T1000 (cell line): ENCODE measurements around the gene ACTBL2.
"Not testable (repeated sequence)": the region's sequence is repeated elsewhere in the genome, so short reads cannot be mapped to it uniquely, and the experiment has no call there.

Source experiments
- DNase-seq: peaks from one replicate; lab custom pipeline; 2025; ENCODE audit warnings: mixed read lengths; lab: John Stamatoyannopoulos, UW

Gene ACTBL2

DNA sequence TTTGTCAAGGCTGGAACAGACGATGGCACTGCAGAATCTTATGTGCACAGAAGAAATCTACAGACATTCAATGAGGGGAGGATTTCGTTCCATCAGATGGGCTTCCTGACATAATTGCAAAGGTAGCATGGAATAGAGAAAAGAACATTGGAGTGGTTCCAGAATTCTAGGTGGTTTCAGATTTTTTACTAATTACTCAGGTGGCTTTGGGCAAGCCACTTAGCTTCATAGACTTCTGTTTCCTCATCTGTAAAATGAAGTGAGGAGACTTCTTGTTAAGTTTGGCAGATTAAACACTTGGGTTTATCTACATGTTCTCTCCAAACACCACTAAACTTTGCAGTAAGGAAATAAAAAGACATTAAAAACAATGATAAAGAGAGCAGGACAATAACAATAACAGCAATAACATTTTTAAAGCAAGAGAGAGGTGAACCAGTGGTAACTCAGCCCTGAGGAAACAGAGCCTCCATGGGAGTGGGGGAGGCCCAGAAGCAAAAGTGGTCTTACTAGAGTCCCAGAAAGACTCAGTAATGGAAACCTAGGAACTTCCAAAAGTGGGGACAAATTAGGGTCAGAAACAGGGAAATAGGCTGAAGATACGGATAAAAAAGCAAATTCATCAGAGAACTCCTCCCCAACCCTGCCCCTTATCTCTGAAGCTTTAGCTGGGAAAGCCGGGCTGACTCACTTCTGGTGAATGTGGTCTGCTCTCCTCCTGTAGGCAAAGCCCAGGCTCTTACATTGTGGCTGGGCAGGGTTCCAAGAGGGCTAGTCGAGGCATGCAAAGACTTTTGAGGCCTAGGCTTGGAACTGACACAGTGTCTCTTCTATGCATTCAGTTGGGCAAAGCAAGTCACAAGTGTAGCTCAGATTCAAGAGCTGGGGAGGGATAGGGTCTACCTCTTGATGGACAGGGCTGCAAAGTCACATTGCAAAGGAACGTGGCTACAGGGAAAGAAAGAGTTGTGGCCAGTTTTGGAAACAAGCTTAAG is 11.8 kb upstream of the ACTBL2 start:
- DNase-seq, result peak; percentile 71

DNA sequence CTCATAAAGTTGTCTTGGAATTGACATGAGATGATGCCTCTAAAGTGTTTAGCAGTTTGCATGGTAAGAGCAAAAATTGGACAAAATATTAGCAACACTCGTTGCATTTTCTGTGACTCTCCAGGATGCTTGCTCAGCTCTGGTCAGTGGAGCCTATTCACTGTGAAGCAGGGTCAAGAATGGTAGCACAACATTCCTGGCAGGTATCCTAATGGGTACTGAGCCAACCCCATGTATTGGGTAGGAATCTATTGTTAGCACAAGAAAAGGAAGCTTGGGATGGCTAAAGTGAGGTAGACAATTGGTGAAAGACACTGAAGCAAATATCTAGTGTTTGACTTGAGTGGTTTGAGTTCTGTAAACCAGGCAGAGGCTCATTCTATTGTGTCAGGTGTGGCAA is 10.4 kb upstream of the ACTBL2 start:
- DNase-seq, result no peak

DNA sequence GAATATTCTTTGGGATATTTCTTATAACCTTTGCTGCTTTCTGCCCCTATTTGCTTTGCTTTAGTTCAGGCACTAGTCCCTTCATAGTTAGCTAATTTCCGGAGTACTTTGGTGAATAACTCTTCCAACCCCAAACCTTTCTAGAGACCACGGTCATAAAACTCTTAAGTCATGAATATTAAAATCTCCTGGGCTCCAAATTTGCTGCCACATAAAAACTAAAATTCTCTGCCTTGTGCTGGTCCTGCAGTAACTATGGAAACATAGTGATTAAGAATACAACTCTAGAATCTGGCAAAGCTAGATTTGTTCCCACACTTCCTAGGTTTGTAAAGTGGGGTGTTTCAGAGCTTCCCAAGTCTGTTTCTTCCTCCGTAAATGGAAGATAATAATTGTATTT is 10.0 kb upstream of the ACTBL2 start:
- DNase-seq, result no peak

DNA sequence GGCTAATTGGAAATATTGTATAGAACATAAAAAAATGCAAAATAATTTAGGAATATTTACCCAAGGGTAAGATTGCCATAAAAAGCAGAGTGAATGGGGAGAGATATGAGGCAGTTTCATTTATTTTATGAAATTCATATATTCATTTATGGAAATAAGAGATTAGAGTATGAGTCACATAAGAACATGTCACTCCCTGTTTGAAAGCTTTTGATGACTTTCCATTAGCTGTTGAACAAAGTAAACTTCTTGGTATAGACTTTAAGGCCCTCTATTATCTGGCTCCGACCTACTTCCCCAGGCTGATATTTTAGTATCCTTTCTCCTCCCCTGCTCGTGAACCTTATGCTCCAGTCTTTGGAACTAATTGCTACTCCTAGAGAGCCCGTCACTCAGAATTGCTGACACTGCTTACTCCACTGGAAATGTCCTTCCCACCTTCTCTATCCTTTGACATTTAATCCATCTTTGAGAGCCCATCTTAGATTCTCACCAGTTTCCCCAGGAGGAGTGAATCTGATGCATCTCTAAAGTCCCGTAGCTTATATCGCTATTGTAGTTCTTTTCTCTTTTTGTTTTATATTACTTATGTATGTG is 8.9 kb upstream of the ACTBL2 start:
- DNase-seq, result no peak

DNA sequence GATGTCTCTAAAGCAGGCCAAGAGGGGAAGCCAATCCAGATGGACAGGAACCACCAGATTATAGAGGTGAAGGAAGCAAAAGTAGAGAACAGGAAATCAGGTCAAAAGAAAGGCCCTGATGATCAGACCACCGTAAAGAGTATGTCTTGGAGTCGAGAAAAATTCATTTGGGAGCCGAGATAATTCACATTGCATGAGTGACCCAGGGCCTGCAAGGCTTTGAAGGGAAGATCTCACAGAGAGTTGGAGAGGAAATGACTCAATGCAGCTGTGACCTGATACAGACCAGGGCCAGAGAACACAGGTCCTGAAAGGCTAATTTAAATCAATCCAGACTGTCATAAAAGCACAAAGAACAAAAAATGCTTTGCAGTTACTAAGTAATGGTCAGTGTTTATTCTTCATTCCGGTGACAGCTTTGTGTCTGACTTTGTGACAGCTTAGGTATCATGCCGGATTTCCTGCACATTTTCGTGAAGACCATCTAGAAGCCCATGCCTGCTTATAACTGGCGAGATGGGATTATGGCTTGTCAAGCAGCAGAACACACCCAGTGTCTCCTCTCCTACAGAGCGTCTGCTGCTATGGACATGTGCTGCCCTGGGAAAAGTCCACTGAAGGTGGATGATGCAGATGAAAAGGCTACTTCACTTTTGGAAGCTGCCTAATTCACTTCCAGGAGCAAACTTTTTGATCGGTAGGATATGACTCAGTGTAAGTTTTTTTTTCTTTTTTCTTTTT is 5.8 kb upstream of the ACTBL2 start:
- no peak for DNase-seq

DNA sequence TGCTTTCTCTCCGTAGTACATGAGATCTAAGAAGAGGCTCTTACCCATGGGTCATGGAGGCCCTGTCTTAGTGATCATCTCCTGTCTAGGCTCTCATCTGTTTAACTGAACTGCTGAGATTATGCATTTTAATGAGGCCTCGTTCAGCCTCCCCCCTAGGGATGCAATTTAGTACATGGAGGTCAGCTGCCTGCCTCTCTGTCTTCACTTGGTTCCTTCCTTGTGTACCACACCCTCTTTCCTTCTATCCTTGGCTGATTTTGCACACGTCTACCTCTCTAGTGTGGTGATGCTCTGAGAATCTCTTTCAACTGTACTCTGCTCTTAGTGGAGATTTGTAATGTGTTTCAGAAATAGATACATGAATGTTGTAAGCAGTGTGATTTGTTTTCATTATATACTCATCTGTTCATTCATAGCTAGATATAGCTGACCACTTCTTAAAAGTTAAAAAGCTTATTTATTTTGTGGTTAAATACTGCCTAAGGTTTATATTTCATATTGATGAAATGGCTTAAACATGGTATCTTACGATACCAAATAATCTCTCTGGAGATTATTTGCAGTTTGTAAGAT is 3.5 kb upstream of the ACTBL2 start:
- DNase-seq, result no peak

DNA sequence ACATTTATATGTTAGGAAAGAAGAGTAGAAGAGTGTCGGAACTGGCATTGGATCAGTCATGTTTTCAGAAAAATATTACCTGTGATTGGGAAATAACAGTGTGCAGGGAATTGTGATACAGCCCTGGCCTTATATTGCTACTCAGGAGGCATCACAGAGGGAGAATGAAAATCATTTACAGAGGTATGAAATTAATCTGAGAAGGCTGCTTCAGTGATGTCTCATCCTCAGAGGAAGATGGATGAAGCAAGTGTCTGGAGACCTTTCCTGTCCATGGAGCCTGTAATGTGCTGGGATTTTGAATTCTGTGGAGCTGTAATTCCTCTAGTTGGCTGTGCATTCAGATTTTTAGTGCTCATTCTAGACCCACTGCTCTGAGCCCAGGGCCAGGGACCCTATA is 3.8 kb downstream of the ACTBL2 start:
- DNase-seq, result no peak

DNA sequence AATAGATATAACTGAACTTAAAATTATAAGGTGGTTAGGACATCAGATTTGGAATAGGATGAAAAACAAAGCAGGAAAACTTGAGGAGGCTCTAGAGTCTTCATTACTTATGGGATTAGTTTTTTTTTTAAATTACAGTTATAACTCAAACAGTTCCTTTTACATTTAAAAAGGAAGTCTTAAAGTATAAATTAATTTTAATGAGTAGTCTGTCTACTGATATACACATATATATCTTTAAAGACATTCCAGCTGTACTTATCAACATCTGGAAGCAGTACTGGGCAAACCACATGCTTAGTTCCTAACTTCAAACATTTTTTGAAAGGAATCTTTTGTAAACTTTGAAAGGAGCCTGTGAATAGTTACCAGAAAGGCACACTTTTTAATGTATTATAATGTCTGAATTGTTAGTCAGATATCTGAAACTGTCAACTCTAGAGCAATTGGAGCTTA is 6.0 kb downstream of the ACTBL2 start:
- no peak for DNase-seq

DNA sequence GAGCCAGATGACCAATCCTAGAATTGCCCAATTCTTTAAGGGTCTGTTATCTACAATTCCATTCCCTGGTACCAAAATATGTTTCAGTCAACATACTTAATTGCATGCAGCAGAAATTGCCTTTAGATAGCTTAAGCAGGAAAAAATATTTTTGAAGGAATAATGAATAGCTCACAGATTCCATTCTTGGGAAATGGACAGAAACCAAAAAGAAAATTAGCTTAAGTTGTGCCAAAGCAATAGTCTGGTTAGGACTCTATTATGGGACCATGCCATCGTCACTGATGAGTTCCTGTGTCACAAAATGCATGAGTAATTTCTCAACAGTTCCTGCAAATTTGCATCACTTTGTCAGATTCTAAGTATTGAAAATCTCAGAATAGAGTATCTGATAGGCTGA is 12.3 kb downstream of the ACTBL2 start:
- no peak for DNase-seq

DNA sequence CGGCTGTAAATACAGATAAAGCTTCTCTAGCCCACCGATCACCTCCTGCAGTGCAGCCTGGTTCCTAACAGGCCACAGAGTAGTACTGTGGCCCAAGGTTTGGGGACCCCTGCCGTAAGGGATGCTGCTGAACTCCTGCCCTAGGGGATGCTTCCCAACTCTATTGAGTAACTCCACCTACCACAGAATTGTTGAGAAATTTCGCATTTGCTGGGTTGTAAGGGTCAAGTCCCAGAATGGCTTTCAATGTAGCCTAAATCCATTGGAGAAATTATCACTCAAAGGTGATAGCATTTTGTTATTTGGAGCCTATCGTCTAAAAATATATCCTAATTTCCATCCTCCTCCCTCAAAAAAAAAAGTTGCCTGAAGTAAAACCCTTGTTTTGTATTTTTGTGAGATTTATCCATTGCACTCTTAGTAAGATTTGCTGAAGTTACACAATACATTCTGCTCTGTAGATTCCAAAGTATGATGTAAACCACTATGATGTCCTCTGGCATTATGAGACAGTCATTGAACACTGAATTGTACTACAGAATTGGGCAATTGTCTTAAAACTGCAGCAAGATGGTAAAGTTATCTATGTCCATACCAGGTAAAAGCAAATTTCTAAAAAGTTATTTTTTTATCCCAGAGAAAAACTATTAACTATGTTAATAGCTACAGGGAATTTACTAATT is 14.0 kb downstream of the ACTBL2 start:
- DNase-seq, result no peak

DNA sequence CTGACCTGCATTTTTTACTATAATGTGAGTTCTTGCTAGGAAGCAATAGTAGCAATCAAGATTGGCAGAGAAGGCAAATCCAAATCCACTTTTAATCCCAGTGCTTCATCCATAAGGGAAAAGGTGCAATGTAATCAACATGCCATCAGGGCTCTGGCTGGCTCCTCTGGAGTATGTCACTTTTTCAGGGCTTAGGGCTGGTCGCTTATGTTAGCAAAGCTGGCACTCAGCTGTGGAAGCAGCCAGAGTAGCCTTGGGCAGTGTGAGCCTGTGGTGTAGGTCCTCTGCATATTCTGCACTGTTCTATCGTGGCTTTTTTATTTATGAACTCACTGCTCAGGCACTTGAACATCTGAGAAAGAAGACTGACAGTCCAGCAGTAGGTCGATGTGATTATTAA is 16.1 kb downstream of the ACTBL2 start:
- DNase-seq, result no peak

DNA sequence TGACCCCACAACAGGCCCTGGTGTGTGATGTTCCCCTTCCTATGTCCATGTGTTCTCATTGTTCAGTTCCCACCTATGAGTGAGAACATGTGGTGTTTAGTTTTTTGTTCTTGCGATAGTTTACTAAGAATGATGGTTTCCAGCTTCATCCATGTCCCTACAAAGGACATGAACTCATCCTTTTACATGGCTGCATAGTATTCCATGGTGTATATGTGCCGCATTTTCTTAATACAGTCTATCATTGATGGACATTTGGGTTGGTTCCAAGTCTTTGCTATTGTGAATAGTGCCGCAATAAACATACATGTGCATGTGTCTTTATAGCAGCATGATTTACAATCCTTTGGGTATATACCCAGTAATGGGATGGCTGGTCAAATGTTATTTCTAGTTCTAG is 22.6 kb downstream of the ACTBL2 start:
- not testable (repeated sequence) for DNase-seq

DNA sequence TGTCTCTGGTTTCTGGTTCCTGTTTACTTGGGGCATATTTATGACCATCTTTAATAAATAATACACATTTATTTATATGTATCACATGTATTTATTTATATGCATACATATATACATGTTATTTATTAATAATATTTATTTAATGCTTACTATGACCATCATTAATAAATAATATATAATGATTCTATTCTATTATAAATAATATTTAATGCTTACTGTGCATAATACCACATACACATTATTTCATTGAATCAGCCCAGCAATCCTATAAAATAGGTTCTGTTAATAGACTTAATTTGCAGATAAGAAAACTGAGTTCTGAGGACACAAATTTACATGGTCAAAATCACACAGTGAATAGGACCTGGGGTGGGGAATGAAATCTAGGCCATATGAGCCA is 24.2 kb downstream of the ACTBL2 start:
- DNase-seq, result no peak

DNA sequence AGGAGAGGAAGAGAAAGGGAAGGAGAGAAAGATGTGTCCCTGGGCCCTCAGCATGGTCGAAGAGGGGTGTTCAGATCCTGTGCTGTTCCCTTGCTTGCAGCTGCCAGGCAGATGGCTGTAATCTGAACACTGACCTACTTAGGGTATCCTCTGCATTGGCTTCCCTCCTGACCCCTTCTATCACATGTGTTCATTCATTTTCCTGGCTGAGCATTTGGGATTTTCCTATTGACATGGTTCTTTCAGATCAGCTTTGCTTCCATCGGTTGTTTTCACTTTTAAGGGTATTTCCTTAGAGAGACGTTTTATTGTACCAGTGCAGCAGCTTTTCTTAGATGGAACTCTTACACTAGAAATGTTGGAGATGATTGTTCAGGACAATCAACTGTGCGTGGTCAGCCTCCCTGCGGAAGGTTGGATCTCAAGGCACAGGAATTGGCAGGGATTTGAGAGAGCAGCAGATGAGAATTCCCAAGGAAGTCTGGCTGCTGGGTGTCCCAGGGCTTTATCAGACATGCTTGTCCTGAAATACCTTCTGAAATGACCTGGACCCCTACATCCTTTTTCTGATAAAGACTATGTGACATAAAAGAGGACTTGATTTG is 26.0 kb downstream of the ACTBL2 start:
- DNase-seq, result no peak

DNA sequence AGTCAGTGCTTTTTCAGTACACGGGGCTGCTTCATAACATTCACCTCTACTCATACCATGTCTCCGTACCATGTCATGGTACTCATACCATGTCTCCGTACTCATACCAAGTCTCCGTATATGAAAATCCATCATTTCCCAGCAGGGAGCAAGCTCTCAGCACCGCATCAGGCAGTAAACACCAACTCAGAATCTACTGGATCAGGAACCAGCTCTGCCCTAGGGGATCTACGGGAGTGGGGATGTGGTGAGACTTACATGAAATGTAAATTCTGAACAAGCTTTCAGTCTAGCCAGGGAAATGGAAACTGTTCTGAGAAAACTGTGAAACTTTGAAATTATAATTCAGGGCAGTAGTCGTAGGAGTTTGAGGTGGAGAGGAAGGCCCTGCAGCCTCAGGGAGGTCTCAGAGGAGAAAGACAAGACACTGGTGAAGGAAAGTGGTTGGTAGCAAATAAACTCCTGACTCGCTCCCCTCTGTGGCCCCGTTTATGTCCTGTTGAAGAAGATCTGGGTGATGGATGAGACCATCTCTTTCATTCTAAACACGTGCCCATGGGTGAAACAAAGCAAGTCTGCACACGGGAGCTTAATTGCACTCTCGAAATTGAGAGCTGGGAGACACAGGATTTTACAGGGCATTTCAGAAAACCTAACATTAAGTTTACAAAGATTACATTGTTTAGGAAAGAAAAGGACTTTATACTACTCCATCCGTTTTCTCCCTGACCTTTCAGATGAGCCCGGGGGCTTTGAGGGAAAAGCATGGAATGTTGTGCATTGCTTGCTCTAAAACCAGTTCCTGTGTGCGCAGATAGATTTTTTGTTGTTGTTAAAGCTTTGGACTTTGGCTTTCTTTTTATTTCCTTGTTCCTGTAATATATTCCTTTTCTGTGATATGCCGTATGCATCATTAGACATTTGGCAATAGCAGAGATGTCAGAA is 26.8 kb downstream of the ACTBL2 start:
- no peak for DNase-seq

DNA sequence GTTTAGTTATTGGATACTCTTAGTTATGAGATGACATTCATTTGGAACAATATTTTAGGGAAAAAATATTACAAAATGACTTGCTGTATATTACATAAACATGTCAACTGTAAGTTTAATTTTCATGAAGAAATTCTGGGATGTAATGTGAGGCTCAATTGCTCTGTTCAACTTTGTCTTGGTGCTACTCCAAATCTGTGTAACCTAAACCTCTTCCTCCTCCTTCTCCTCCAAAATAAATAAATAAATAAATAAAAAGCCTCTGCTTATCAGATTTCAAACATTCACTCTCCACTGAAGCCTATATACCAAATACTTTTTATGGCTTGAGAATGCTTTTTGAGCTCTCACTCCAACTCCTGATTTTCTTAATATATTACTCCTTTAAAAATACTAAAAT is 27.7 kb downstream of the ACTBL2 start:
- no peak for DNase-seq

DNA sequence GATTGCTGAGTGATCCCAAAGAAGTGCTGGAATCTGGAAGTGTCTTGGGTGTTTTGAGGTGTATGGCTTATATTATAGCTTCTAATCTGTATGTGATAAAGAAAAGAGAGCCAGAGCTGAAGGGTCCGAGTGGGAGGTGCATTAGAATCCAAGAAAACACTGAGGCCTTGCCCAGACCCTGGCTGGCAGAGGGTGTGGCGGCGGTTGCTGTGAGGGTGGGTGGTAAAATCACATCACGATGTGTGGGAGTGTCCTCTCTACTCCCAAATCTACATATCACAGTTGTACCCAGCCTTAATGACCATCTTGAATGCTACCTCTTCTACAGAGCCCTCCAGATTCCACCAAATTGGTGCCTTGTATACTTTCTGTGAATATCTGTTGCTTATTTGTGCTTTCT is 28.9 kb downstream of the ACTBL2 start:
- DNase-seq, result no peak

DNA sequence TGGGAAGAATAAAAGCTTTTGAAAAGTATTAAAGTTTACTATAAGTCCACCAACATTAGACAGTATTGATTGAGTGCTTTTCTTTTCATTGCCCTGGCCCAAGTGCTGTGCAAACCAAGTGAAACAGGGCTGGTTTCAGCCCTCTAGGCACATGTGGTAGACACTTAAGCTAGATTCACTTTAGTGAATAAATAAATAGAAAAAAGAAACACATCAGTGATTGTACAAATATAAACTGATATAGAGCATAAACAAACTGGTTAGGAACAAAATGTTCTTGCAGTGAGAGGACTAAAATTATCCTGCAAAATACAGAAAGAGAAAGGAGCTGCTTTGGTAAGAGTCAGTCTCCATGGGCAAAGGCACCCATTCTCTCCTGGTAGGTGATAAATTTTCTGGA is 29.7 kb downstream of the ACTBL2 start:
- DNase-seq, result no peak

DNA sequence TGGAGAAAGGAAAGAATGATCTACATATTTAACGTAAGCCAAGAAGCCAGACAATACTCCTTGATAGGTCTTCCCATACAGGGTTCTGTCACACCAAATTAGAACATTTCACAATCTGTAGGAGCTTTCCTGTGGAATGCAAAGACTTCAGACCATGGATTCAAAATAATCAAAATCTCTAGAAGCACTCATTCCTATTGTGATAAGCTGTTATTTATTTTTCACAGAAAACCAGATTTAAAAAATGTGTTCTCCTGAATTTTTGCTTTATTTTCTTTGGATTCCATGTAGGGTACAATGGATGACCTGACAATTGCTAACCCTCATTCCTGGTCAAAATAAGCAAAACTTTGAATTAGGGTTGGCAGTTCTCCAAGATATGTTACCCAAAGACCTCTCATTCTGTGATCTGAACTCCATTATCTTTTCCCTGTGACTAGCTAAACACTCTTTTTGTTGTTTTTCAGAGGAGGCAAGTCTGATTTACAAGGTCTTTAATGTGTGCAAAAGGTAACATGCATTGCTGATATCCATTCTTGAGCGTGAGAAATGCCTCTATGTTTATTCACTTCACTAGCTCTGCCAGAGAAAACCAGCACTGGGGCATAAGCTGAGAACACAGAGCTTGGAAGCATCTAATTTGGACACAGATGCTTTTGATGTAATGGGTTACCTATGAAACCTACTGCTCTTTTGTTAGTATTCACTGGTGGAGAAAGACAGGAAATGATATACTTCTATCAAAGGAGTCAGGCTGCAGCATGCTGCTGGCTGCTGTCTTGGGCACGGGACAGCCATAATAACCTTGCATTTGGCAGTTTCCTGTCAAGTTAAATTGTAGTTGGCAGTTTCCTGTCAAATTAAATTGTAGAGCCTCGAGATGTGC is 31.4 kb downstream of the ACTBL2 start:
- no peak for DNase-seq
